Measurements from ENCODE around the gene CEP85.

Gene CEP85

GRCh38 chr1:26277719-26278118 lies 43.7 kb downstream of the CEP85 start:
- no peak for DNase-seq (ENCODE audit: low read depth in 2 of 2)

GRCh38 chr1:26278303-26278702 lies 44.3 kb downstream of the CEP85 start:
- DNase-seq (ENCODE audit: low read depth in 2 of 2): no peak

GRCh38 chr1:26278724-26279455 lies 44.9 kb downstream of the CEP85 start:
- DNase-seq (ENCODE audit: low read depth in 2 of 2): no peak

GRCh38 chr1:26279456-26280332 lies 45.7 kb downstream of the CEP85 start, which contains the start of gene SH3BGRL3:
Gene SH3BGRL3, plus strand, starts transcription at chr1:26280086. Its CDS starts 70 bp downstream, at chr1:26280156.
- DNase-seq (ENCODE audit: low read depth in 2 of 2): peak; percentile 78 to 84

GRCh38 chr1:26280333-26281042 lies 46.5 kb downstream of the CEP85 start:
- no peak for DNase-seq (ENCODE audit: low read depth in 2 of 2)

GRCh38 chr1:26281091-26281958 lies 47.3 kb downstream of the CEP85 start:
- DNase-seq (ENCODE audit: low read depth in 2 of 2): no peak

GRCh38 chr1:26281971-26282370 lies 48.0 kb downstream of the CEP85 start:
- DNase-seq (ENCODE audit: low read depth in 2 of 2): no peak

- no peak for DNase-seq (ENCODE audit: low read depth in 2 of 2)
These were observed 48.5 kb downstream of the CEP85 start for GRCh38 chr1:26282401-26282918.

- DNase-seq (ENCODE audit: low read depth in 2 of 2): no peak
These were observed 49.4 kb downstream of the CEP85 start for GRCh38 chr1:26283279-26283853.

- no peak for DNase-seq (ENCODE audit: low read depth in 2 of 2)
These were observed 50.0 kb downstream of the CEP85 start for GRCh38 chr1:26283871-26284596.

- DNase-seq (ENCODE audit: low read depth in 2 of 2): peak; percentile 87 to 94
These were observed 50.8 kb downstream of the CEP85 start for GRCh38 chr1:26284597-26285347.

GRCh38 chr1:26285366-26286063 lies 51.5 kb downstream of the CEP85 start:
- no peak for DNase-seq (ENCODE audit: low read depth in 2 of 2)

GRCh38 chr1:26286064-26286416 lies 52.0 kb downstream of the CEP85 start:
- no peak for DNase-seq (ENCODE audit: low read depth in 2 of 2)

- peak in 1 of 2 donors; percentile 54 for DNase-seq (ENCODE audit: low read depth in 2 of 2)
These were observed 53.2 kb downstream of the CEP85 start for GRCh38 chr1:26287033-26287711.

- DNase-seq (ENCODE audit: low read depth in 2 of 2): no peak
These were observed 53.8 kb downstream of the CEP85 start for GRCh38 chr1:26287811-26288210.

GRCh38 chr1:26288311-26288941 lies 54.4 kb downstream of the CEP85 start:
- DNase-seq (ENCODE audit: low read depth in 2 of 2): no peak
